Activated CD4-positive, alpha-beta T cell treated with anti-CD3 and anti-CD28 coated beads, Interleukin-2, Interleukin-6, amounts not matched to agents 100 ng/mL and 50 ng/mL, durations not matched to agents 16 hours and 8 hours (primary cell): ENCODE data around the gene MEPCE.
"Not testable (repeated sequence)": the region's sequence is repeated elsewhere in the genome, so short reads cannot be mapped to it uniquely, and the experiment has no call there.

ENCODE experiments used
- DNase-seq: peaks from one replicate; pipeline ENCODE4 v3.0.0-alpha.2; 2020

Gene MEPCE, protein sequence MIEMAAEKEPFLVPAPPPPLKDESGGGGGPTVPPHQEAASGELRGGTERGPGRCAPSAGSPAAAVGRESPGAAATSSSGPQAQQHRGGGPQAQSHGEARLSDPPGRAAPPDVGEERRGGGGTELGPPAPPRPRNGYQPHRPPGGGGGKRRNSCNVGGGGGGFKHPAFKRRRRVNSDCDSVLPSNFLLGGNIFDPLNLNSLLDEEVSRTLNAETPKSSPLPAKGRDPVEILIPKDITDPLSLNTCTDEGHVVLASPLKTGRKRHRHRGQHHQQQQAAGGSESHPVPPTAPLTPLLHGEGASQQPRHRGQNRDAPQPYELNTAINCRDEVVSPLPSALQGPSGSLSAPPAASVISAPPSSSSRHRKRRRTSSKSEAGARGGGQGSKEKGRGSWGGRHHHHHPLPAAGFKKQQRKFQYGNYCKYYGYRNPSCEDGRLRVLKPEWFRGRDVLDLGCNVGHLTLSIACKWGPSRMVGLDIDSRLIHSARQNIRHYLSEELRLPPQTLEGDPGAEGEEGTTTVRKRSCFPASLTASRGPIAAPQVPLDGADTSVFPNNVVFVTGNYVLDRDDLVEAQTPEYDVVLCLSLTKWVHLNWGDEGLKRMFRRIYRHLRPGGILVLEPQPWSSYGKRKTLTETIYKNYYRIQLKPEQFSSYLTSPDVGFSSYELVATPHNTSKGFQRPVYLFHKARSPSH

DNA sequence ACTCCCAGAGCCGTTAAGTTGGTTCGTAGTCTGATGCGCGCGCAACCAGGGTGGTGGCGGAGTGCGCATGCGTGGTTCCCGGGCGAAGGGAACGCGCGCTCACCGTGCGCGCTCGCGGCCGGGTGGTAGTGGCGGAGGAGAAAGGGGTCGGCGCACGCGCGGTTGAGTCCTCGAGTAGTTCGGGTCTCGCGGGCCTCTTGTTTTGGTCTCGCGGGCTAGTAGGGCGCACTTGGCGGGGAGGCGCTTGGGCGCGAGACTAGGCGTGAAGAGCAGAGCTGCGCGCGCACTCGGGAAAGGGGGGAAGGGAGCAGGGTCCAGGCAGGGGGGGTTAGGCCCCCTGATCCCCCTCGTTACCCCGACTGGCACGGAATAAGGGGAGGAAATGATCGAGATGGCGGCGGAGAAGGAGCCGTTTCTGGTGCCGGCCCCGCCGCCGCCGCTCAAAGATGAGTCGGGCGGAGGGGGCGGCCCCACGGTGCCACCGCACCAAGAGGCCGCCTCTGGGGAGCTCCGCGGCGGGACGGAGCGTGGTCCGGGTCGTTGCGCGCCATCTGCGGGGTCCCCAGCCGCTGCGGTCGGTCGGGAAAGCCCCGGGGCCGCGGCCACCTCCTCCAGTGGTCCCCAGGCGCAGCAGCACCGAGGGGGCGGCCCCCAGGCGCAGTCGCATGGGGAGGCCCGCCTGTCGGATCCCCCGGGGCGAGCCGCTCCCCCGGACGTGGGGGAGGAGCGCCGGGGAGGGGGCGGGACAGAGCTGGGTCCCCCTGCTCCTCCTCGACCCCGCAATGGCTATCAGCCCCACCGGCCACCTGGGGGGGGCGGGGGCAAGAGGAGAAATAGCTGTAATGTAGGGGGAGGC, at the start of gene MEPCE:
Gene MEPCE, plus strand, starts transcription at position 195 of the 856 bp plus-strand sequence. Its CDS starts 188 bp downstream, at position 383.
- peak; percentile 96 for DNase-seq

DNA sequence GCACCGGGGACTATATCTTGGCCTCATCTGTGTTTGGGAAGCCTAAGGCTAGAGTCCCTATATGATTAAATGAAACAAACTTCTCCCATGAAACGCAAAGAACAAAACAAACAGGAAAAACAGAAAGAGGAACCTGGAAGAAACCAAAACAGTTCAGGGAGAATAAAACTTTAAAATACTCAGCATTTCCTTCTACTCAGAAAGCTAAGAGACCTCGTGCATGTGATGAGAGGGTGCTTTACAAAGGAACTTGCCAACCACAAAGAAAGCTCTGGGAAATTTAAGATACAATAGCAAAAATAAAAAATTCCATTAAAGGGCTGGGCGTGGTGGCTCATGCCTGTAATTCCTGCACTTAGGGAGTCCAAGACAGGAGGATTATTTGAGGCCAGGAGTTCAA, 49.4 kb upstream of the MEPCE start:
- no peak for DNase-seq

DNA sequence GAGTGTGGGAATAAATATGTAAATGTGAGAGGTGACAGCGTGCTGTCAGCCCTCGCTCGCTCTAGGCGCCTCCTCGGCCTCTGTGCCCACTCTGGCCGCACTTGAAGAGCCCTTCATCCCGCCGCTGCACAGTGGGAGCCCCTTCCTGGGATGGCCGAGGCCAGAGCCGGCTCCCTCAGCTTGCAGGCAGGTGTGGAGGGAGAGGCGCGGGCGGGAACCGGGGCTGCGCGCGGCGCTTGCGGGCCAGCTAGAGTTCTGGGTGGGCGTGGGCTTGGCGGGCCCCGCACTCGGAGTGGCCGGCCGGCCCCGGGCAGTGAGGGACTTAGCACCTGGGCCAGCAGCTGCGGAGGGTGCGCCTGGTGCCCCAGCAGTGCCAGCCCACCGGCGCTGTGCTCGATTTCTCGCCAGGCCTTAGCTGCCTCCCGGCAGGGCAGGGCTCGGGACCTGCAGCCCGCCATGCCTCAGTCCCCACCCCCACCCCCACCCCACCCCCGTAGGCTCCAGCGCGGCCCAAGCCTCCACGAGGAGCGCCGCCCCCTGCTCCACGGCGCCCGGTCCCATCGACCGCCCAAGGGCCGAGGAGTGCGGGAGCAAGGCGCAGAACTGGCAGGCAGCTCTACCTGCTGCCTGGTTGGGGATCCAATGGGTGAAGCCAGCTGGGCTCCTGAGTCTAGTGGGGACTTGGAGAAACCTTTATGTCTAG, 47.9 kb upstream of the MEPCE start:
- DNase-seq = not testable (repeated sequence)

DNA sequence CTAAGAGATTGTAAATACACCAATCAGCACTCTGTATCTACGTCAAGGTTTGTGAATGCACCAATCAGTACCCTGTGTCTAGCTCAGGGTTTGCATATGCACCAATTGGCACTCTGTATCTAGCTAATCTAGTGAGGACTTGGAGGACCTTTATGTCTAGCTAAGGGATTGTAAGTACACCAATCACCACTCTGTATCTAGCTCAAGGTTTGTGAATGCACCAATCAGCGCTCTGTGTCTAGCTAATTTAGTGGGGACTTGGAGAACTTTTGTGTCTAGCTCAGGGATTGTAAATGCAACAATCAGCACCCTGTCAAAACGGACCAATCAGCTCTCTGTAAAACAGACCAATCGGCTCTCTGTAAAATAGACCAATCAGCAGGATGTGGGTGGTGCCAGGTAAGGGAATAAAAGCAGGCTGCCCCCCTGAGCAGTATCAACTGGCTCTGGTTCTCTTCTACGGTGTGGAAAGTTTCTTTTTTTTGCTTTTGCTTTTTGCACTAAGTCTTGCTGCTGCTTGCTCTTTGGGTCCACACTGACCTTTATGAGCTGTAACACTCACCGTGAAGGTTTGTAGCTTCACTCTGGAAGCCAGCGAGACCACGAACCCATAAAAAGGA, 47.3 kb upstream of the MEPCE start:
- DNase-seq = not testable (repeated sequence)

- DNase-seq = no peak
Observed at GRCh38 chr7:100384628-100385294, 44.9 kb upstream of the MEPCE start.

GRCh38 chr7:100386940-100387339, 42.7 kb upstream of the MEPCE start:
- no peak for DNase-seq

DNA sequence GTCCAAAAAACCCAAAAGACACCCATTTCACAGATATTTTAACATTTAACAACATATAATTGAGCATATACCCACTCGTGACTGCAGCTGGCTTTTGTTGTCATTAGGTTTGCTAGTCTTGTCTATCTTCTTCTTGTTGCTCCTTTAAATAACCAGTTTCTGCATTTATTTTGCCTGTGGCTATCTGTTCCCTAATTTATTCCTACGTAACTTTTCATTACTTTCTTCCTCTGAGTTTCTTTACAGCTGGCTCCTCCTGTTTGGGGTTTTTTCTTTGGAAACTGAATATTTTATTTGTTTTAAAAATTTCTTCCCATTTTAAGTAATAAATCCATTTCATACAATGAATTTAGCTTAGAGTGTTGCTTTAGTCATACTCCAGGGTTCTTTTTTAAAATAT, 41.9 kb upstream of the MEPCE start:
- no peak for DNase-seq

GRCh38 chr7:100389437-100390088, 40.1 kb upstream of the MEPCE start:
- no peak for DNase-seq

DNA sequence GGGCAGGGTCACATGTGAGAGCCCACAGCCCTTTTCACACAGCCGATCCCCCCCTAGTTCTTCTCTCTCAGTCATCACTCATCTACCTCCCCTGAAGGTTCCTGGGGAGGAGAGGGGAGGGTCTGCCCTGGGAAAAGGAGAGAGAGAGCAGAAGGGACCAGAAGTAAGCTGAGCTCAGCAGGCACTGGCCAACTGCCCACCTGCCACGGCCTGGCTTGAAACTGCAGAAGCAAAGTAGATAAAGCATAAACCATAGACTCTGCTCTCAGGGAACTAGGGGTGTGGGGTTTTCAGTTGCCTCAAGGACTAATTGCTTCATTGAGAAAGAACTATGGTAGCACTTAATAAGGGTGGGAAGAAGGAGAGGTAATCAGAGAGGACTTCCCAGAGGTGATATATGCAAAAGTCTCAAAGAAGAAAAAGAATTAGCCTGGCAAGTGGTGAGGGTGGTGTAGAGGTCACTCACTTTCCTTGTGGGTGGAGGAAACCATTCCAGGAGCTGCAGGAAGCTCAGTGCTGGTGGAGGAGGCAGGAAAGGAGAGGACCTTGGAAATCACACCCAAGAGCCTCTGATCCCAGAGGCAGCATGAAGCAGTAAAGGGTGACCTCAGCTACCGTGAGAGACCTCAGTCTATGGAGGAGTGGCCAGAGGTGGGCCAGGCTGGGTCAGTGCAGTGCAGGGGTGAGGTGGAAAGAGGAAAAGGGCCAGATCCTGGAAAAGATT, 39.2 kb upstream of the MEPCE start:
- DNase-seq = no peak

DNA sequence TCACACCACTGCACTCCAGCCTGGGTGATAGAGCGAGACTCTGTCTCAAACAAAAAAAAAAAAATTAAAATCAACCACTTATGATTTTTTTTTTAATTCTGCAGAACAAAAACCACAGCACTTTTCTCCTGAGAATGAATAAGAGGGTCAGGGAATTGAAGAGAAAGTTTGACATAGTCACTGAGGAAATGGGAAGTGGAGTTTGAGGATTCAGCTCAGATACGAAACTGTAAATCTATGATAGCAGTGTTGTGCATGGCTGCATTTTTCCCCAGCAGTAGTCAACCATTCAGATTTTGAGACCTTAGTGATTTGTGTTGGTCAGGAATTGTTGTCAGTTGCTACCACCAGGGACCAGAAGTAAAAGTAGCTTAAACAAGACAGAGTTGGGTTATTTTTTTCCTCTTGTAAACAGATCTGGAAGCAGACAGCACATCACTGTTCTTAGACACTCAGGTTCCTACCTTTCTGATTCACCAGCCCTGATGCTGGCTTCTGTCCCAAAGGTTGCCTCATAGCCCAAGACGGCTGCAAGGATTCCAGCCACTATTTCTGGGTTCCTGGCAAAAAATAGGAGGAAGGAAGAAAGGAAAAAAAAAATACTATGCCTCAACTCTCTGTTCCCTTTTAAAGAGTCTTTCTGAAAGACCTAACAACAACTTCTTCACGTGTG, 36.3 kb upstream of the MEPCE start:
- no peak for DNase-seq

DNA sequence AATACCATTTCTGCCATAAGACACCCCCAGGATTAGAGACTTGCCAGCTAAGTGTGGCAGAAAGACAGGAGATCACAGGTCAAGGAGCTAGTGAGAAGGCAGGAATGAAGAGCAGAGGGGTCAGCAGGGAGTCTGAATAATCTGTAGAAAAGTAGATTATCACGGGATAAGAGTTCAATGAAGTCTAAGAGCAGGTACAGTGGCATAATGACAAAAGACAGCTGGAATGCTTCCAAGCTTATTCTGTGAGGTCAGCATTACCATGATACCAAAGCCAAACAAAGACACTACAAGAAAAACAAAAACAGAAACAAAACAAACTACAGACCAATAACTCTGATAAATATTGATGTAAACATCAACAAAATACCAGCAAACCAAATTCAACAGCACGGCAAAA, 35.6 kb upstream of the MEPCE start:
- DNase-seq = no peak

DNA sequence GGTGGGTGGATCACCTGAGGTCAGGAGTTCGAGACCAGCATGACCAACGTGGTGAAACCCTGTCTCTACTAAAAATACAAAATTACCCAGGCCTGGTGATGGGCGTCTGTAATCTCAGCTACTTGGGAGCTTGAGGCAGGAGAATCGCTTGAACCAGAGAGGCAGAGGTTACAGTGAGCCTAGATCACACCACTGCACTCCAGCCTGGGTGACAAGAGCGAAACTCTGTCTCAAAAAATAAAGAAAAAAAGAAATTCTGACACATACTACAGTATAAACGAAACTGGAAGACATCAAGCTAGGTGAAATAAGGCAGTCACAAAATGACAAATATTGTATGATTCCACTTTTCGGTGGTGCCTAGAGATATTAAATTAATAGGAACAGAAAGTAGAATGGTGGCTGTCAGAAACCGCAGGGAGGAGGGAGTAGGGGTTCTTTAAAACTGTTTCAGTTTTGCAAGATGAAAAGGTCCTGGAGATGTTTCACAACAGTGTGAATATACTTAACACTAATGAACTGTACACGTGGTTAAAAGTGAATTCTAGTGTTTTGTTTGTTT, 33.1 kb upstream of the MEPCE start:
- DNase-seq = peak; percentile 89

- no peak for DNase-seq
Observed at GRCh38 chr7:100397315-100398081, 32.1 kb upstream of the MEPCE start.

DNA sequence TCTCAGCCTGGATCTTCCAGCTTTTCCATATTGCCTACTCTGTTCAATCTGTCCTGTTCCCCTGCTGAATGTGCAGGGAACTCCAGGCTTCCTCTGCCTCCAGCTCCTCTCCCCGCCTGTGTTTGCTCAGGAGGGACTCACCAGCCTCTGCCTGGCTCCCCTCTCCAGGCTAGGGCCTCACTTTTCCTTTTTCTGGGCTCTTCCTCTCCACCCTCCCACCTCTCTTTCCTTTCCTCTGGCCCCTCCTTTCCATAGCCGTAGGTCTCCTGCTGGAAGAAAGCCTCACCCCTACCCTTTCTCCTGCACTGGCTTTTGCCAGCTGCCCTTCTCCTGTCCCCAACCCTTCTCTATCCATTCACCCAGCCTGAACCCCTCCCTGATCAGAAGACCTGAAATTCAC, 31.4 kb upstream of the MEPCE start:
- DNase-seq = no peak

DNA sequence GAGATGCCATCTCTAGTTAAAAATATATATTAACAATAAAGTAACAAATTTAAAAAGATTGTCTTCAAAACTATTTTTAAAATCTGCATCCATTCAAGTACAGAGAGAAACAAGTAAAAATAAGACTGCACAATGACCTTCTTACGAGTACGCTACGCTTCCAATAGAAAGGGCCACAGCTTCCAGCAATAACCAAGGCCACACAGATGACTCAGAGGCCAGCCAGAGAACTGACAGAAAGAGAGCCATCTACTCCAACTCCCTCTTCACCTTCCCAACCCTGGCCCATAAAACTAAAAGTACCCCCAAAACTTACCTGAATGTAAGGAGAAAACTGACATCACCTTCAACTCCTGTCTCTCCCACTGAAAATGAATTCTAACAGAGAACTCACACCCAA, 29.6 kb upstream of the MEPCE start:
- no peak for DNase-seq

GRCh38 chr7:100400656-100401055, 29.0 kb upstream of the MEPCE start:
- peak; percentile 16 for DNase-seq

DNA sequence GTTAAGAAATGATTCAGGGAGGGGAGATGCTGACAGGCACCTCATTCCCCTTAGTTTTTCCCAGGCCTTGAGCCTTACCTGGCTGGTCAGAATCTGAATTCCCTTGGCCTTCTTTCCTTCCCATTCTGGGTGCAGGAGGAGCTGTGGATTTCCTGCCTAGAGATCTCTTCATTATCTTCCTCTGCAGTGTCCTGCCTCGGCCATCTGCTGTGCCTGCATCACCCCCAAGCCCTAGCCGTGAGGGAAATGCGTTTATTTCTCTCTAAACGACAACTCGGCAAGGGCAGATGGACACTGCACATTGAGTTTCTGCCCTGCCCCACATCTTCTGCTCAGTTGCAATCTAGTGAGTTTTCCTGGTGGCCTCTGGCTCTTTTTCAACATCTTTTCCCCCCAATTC, 27.8 kb upstream of the MEPCE start:
- no peak for DNase-seq

DNA sequence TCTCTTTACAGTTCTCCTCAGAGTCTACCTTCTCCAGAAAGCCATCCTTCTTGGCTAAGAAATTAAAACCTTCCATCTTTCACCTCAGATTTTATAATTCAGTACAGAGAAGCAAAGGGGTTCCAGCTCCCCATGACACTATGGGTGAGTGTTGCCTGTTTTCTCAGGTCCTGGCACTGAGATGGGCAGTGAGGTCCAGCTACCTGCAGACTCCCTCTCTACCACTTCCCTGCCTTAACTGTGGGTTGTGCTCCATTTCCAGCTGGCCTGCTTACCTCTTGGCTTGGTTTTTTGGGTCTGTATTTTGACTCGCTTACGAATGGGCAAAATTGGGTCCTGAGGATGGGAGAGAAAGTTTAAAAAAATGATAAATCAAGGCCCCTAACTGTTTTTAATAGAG, 27.4 kb upstream of the MEPCE start:
- no peak for DNase-seq

DNA sequence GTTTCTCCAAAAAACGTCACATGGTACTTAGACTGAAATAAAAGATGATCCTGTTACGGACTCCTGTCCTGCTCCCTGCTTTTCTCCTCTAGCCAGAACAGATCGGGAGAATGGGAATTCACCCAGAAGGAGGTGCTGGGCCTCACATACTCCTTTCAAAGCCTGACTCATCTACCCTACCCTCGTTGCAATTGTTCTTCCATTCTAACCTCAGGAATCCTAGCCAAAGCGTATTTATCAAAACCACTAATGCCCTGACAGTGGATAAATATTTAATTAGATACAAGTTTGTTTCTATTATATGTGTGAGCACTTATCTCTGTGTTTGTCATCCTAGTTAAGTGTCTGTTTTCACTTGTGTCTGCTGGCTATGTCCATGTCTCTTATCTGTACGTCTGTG, 22.9 kb upstream of the MEPCE start:
- no peak for DNase-seq
